Measurements from ENCODE around the gene CRIP1.

The CRIP1 gene

GRCh38 chr14:105536691-105537579 lies 50.2 kb downstream of the CRIP1 start:
- DNase-seq, result no peak

GRCh38 chr14:105537580-105538474 lies 51.1 kb downstream of the CRIP1 start:
- peak; percentile 72 for DNase-seq

Data from CD4-positive, alpha-beta T cell treated with Interleukin-17A for 1 hour (primary cell).